Left colon (tissue), 2 donors: Measurements from ENCODE around the gene EXD3. TPM values are rescaled to one million over a fixed set of nuclear protein-coding genes. Genes with fewer than 3 reads are reported as not detected.

Experiments
- ATAC-seq: fragments of 200-7000 bp; cut with Tn5 transposase; one replicate; pipeline ENCODE4 v1.9.1; 2020; ENCODE audit warnings: mild to moderate bottlenecking, moderate library complexity
- DNase-seq, 2 donors: peaks; one replicate each; pipeline ENCODE4 v3.0.0-alpha.2; 2020
- intact Hi-C, 2 donors: fragments of 100-400 bp; cut with DNase I in 1 of 2; cut with micrococcal nuclease in 1 of 2; formaldehyde crosslinking; loops; one replicate each; pipeline versions ENCODE4 v1.11.2 to v1.14.0; 2022; cut with DNase I, micrococcal nuclease
- total RNA-seq, 2 donors: library from RNA; stranded (reverse); fragmentation: NEBNext Ultra II Directional; extraction: Animal tissue kit (Norgen Biotek cat#: 25700); gene quantifications; one replicate each; pipeline ENCODE4 v1.2.1, GENCODE V29; 2021
- donor health status: DM: no; HTN: no; CAD: no.
- donor health status: DM: yes; HTN: yes; CAD: no.

EXD3 gene
- total RNA-seq, 2 donors from 2014 or later = 44.1 to 57.3 TPM

GRCh38 chr9:137405677-137406081 lies 17.3 kb downstream of the EXD3 start:
- intact Hi-C loops = loop anchor here (10.0 kb wide), 2 partner anchors 91 to 111 kb away; no protein-coding TSS in a partner anchor
- DNase-seq (no peak), ATAC-seq (no peak)

- ATAC-seq (no peak), DNase-seq (no peak)
- intact Hi-C loops = loop anchor here (10.0 kb wide), 2 partner anchors 90 to 110 kb away; no protein-coding TSS in a partner anchor
Observed at GRCh38 chr9:137404961-137405567, 17.9 kb downstream of the EXD3 start.

- no peak for DNase-seq
- ATAC-seq = no peak
- intact Hi-C loops = loop anchor here (10.0 kb wide), 2 partner anchors 88 to 108 kb away; no protein-coding TSS in a partner anchor
Observed at GRCh38 chr9:137403269-137403668, 19.7 kb downstream of the EXD3 start.

GRCh38 chr9:137402746-137403145 lies 20.2 kb downstream of the EXD3 start:
- no peak for ATAC-seq
- intact Hi-C loops = loop anchor here (10.0 kb wide), 2 partner anchors 88 to 108 kb away; no protein-coding TSS in a partner anchor
- no peak for DNase-seq

GRCh38 chr9:137398561-137399468 lies 24.1 kb downstream of the EXD3 start:
- ATAC-seq (no peak), DNase-seq (no peak)
- intact Hi-C loops = no loop called here

- no peak for ATAC-seq
- no peak for DNase-seq
- intact Hi-C loops = no loop called here
Observed at GRCh38 chr9:137397675-137398423, 25.1 kb downstream of the EXD3 start.

GRCh38 chr9:137396634-137397367 lies 26.2 kb downstream of the EXD3 start:
- no peak for ATAC-seq
- intact Hi-C loops = no loop called here
- no peak for DNase-seq

GRCh38 chr9:137396227-137396626 lies 26.7 kb downstream of the EXD3 start:
- no peak for ATAC-seq
- DNase-seq = no peak
- intact Hi-C loops = no loop called here

GRCh38 chr9:137395666-137396010 lies 27.3 kb downstream of the EXD3 start:
- no peak for DNase-seq
- intact Hi-C loops = no loop called here
- ATAC-seq = no peak

- no peak for ATAC-seq
- no peak for DNase-seq
Observed at GRCh38 chr9:137394866-137395665, 27.9 kb downstream of the EXD3 start.

GRCh38 chr9:137393176-137394150 lies 29.5 kb downstream of the EXD3 start:
- intact Hi-C loops = no loop called here

More at GRCh38 chr9:137394866-137395665, 27.9 kb downstream of the EXD3 start:
- intact Hi-C loops = no loop called here

GRCh38 chr9:137392232-137393007 lies 30.5 kb downstream of the EXD3 start:
- ATAC-seq = no peak

More at GRCh38 chr9:137393176-137394150, 29.5 kb downstream of the EXD3 start:
- DNase-seq (no peak), ATAC-seq (no peak)

GRCh38 chr9:137391411-137391754 lies 31.6 kb downstream of the EXD3 start:
- intact Hi-C loops = no loop called here
- DNase-seq = peak; percentile 83 to 85
- peak; percentile 88 for ATAC-seq

More at GRCh38 chr9:137392232-137393007, 30.5 kb downstream of the EXD3 start:
- no peak for DNase-seq
- intact Hi-C loops = no loop called here

GRCh38 chr9:137390553-137391410 lies 32.2 kb downstream of the EXD3 start:
- intact Hi-C loops = no loop called here
- ATAC-seq = peak; percentile 73

GRCh38 chr9:137389428-137389746 lies 33.6 kb downstream of the EXD3 start:
- intact Hi-C loops = no loop called here
- DNase-seq (no peak), ATAC-seq (no peak)

More at GRCh38 chr9:137390553-137391410, 32.2 kb downstream of the EXD3 start:
- DNase-seq = peak; percentile 72 to 78
